ENCODE data around the gene SMARCA1.

GRCh38 chrX:129512409-129512808 is 10.9 kb downstream of the SMARCA1 start:
- TF ChIP-seq CTCF (IDR thresholded peaks at IDR 0.05) (no peak), POLR2A (IDR thresholded peaks at IDR 0.05) (no peak)
